Activated effector memory CD4-positive, alpha-beta T cell treated with anti-CD3 and anti-CD28 coated beads, Interleukin-2, amount 50 U/mL, for 16 hours (primary cell): ENCODE measurements around the gene PRKAR1B.

ENCODE experiments used
- DNase-seq: peaks from one replicate; pipeline ENCODE4 v3.0.0-alpha.2; 2020

The PRKAR1B gene

DNA sequence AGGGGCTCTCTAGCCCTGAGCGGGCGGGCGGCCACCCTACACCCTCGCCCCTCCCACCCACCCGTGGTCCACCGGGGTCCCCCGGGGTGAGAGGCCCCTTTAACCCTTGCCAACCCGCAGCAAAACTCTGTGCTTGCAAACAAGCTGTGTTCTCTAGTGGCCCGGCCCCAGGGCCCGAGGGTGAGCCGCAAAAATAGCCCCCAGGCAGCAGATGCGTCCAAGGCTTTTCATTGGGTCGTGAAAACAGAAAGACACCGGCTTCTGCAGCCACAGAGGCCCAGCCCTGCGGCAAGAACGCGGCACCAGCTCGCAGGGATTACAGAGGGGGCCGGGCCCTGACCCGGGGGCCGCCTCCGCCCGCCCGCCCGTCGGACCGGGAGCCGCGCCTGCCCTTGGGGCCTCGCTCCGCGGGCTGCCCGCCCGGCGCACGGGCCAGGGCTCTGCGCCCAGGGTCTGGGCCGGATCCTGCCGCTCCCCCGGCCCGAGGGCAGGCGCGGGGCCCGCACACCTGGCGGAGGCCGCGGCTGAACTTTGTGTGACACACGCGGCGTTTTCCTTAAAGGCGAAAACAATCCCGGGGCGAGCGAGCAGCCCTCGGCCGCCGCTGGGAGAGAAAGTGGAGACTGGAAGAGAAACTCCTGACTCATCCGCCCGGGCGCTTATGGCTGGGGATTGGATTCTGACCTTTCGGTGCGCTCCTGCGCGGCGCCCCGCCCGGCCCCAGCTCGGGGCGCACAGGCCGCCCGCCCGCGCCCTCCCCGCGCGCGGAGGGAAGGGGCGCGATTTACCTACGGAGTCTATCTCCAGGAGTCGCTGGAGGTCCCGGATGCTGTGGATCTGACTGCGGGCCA is 210.2 kb downstream of the PRKAR1B start:
- no peak for DNase-seq

DNA sequence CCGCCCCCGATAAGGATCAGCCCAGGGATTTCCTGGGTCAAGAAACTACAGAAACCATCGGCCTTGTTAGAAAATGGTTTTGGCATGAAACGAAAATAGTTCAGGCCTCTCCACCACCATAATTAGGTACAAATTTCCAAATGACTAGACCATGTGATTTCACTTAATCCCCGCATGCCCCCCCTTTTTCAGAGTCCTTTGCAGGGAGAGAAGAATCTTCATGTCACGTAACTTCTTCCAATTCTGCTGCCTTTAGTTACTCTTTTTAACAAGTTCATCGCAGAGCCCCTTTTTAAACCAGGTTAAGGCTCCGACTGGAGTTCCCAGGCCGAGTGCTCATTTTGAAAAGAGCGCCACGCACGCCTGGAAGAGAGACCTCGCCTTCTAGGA is 210.9 kb downstream of the PRKAR1B start:
- no peak for DNase-seq

DNA sequence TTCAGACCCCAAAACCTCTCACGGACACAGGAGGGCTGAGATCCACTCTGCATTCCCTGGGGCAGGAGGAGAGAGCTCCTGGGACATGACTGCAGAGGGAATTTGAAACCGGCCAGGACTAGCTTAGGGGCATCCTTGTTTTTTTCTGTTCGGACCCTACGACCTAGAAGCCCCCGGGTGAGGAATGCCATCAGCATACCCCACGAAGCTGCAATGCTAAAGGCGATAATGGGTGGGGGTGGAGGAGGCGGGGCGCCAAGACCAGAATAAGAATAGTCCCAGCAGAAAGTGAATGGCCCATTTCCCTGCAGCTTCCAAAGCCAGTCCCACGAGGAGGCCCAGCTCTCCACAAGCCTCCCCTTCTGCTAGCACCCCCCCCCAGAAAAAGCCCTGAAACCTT is 211.5 kb downstream of the PRKAR1B start:
- no peak for DNase-seq

DNA sequence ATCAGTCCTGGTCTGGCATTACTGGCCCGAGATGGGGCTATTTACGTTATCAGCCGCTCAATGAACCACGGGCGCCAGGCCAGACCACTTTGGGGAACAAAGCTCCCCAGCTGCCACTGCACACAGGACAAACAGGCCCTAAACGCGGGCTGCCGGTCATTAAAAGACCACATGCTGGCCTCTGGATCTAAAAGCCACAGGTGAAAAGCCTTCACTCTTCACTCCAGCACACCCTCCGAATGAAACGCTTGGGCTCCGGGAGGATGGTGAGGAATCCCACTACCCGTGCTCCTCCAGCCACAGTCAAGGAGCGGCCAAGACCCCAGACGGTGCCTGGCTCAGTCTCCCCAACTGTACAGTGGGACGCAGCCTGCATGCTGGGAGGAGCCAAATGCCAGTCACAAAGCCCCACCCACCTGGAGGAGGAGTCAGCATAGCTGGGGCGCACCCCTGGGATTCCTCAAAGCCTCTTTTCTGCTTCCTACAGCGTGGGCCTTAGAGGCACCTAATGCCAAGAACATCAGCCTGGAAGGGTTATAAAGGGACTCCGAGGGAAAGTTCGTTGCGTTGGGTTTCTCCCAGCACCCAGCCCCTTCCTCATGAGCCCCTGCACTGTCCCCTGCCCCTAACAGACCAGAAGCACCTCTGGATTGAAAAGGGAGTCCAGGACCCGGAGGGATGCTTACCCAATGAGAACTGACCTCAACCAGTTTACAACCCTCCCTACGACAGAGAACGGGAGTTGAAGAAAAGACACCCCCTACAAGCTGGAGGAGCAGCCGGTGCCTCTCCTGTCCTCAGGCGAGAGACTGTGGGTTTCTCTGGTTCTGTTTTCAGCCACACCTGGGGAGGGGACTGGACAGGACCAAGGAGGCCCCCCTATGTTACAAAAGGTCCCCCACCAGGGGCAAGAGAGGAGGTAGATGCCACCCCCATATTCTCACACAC is 212.2 kb downstream of the PRKAR1B start:
- DNase-seq = no peak

DNA sequence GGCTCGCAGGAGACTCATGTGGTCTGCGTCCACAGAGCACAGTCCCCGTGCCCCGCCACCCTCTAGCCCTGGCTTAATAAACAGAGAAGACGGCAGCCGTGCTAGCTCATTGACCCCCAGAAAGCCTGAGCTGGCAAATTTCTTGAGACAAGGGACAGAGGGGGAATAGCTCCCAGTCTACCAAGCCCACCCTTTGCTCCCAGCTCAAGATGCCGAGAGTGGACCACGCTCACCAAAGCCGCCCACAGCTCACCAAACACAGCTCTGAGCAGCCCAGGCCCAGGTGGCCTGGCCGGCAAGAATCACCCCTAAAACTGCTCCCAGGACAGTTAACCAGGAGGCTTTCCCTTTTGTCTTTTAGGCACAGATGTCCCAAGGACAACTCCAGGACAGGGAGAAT is 212.8 kb downstream of the PRKAR1B start:
- no peak for DNase-seq

DNA sequence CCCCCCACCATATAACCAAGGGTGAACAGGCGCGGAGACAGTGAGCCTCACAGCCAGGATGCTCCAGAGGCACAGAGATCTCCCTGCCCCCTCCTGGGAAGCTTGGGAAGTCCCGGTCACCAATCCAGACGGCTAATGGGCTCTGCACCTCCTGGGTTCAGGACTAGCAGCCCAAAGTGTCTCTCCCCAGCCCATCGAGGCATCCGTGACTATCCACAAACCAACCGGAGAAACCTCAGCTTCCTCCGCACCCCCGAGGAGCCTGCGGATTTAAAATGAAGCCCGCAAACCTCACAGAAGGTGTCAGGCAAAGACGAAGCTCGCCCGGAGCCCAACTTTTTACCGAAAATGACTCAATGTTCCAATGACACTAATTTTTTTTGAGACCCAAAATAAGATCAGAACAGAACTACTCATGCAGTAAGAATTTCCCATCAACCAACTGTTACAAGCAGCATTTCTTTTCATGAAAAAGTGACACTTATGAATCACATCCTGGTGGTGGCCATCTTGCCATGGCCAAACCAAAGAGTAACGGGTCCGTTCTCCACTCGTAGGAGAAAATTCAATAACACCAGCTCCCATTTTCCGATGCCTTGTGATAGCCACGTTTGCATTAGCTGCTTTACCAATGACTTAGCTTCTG is 213.4 kb downstream of the PRKAR1B start:
- no peak for DNase-seq

DNA sequence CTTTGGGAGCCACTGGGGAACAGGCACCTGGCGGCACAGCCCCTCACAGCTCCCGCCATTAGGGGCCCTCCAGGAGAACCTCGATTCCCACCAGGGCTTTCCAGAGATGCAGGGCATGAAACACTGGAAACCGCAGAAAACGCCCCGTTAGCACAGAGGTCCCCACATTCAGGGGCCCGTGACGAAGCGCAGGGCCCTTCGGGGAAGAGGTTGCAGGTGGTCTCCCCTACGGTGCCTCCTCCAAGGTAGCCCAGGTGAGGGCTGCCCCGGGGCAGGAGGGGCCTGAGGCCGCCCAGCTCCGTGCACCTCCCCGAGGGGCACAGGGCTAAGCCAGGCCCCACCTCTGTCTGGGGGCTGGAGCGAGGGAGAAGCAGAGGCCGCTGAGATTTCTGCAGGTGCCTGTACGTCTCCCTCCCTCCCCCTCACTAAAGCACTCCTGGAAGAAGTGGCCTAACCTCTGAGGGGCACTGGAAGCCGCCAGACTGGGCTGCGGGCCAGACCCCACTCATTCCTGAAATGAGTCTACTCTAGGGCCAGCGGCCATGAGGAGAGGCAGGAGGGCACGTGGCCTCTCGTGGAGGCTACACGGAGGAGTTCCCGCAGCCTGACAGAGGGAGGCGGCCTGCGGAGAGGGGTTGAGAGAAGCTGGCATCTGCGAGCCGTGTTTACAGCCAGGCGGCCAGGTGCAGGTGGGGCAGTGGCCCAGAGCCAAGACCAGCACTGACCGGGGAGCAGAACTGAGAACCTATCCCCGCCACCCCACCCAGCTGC is 214.4 kb downstream of the PRKAR1B start:
- no peak for DNase-seq

DNA sequence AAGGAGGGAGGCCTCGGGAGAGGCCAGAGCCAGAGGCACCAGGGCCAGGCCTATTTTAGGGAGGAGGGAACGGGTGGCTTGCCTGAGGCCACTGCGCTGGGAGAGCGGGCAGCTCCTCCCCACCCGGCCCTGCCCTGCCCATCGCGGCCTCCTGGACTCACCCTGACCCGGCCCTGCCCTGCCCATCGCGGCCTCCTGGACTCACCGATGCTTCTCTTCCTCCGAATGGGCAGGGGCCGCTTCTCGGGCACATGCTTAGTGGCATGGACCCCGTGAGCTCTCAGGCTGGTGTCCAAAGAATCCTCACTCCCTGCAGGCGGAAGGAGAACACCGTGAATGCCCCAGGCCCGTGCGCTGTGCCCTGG is 215.0 kb downstream of the PRKAR1B start:
- DNase-seq = no peak

DNA sequence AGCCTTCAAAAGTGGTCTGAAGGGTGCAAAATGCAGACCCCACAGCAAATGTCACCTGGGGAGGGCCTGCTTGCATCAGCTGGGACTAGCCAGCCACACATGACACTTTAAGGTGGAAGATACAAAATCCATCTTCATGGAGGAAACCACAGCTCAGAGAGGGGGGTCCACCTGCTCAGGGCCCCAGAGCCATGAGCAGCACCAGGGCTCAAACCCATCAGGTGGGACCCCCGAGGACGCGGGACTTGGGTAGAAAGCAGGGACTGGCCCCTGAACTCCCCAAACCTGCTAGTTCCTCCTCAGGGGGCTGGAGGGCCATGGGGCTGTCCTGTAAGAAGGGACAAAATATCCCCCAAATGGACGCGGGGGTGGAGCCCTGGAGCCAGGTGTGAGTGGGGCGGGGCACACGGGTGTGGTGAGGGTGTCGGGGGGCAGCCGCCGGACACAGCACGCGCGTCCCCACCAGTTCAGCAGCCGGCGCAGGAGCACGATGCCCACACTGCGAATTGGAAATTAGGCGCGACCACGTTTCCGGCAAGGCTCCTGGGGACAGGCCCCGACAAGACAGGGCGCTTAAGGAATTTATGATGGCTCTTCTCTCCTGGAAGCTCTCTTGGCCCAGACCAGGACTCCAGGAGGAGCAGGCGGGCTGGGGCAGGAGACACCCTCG is 215.5 kb downstream of the PRKAR1B start:
- no peak for DNase-seq

DNA sequence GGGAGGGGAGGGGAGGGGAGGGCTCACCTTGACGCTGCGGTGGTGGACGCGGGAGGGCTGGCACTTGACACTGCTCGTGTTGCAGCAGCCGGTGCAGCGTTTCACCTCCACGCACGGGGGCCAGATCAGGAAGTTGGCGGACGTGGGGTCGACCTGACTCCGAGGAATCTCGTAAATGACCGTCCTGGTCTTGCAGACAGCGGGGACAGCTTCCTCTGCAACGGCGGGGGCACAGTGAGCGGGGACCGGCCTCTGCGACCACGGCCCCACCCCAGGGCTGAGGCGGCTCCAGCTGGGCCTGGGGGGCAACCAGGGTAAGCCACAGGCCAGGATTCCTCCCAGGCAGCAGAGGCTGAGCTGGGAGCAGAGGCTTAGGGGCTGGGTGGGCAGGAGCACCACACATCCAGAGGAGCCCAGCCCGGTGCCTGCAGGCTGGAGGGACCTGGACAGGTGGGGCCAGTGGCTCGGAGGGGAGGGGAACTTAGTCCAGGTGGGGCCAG is 216.2 kb downstream of the PRKAR1B start:
- DNase-seq = no peak

DNA sequence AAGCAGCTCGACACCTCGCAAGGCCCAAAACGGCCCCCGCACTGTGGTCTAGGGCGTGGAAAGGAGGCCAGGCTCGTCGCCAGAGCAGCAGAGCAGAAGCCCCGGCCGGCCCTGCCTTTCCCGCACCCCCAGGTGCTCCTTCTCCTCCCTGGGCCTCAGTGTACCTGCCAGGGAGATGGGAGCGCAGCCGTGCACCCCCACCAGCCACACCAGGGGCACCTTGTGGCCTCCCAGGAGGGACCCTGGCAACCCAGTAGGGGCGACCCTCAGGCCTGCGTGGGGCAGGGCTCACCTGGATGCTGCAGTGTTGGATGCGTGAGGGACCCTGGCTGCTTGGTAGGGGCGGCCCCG is 217.0 kb downstream of the PRKAR1B start:
- DNase-seq = no peak

DNA sequence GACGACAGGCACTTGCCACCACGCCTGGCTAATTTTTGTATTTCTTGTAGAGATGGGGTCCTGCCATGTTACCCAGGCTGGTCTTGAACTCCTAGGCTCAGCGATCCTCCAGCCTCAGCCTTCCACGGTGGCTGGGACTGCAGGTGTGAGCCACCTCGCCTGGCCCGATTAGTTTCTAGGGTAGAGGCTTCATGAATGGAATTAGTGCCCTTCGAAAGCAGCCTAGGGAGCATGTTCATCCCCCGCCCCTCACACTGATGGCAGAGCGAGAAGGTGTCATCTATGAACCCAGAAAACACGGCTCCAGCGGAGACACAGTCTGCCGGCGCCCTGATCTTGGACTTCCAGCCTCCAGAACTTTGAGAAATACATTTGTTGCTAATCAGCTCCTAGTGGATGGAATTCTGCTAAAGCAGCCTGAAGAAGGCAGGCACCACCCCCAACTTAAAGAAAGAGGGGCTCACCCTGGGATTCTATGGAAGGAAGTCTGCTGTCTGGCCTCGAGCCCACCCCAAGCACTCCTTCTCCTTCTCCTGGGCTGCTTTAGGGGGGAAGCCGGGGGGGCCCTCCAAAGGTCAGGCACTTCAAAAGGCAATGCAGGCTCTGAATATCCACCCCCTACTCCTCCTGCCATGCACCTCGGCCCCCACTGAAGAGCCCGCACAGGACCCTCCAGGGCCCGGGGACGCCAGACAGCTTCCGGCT is 217.5 kb downstream of the PRKAR1B start:
- no peak for DNase-seq

DNA sequence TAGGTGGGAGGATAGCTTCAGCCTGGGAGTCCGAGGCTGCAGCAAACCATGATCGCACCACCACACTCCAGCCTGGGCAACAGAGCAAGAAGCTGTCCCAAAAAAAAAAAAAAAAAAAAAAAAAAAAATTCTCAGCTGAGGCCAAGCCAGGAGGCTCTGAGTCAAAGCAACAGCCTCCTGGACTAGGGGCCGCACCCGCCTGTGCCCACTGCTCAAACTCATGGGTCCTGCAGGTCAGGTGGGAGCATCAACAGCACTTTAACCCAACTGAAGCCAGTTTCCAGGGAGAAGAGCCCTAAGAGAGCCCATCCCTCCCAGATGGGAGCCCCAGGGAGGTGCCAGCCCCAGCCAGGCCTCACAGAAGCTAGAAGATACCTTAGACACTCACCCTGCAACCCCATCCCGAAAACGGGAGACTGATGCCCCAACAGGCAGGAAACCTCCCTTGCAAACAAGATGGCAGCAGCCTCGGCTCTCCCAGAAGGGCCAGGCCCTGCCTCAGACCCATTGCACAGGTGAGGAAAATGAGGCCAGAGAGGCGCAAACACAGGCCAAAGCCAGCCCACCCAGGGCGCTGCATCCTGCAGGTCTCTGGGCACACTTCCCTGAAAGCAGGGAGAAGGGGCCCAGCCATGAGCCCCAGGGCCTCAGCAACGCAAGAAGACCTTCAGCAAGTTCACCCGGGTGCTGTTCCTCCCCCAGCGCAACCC is 218.5 kb downstream of the PRKAR1B start:
- no peak for DNase-seq

DNA sequence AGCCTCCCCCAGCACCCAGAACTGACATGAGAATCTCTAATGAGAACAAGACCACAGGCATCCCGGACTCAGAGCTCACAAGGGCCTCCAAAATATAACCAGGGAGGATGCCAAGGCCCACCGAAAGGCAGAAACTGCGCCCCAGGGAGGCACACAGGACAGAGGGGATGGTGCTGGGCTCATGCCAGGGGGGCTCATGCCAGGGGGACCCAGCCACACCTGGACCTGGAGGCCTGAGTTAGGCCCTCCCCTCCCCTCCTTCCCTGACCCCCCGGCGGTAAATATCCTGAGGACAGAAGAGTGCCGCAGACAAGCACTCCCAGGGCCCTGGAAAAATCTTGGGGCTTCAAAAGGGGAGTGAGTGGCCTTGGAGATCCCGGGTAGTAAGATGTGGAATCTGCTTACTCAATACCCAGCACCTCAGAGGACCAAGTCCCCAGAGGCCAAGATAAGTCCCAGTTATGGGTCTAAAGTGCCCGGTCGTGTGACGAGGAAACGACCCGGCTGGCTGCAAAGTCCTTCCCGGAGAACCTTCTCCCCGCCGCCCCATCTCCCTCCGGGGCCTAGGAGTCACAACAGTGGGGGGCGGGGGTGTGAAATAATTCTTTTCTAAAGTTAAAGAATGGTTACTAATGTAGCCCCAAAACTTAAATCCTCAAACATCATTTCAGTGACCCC is 219.3 kb downstream of the PRKAR1B start:
- DNase-seq = no peak

DNA sequence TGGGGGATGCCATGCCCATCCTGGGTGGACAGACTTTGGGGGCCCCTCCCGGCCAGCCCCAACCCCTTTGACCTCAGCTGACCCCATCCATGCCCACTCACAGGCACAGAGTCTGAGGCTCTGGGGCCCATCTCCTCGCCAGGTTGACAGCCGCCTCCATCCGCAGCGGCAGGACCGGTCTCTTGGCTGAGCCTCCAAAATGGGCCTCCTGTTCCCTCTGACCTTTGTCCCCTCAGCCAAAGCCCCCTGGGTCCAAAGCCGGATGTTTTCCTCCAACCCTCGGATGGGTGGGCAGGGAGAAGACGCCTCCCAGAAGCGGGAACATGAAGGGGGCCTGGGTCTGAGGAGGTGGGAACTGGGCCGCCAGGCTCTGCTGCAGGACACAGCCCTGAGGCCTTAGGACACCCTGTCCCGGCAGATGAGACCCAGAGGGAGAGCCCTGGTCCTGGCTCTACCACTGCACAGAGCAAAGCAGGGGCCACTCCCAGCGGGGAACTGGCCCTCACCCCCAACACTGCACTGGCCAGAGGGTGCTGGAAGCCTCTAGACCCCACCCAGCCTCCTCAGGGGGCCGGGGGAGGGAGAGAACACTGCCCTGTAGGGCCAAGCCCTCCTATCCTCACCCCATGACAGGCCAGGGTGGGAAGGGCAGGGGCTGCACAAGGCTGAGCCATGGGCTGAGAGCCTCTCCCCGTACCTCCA is 220.0 kb downstream of the PRKAR1B start:
- DNase-seq = no peak

DNA sequence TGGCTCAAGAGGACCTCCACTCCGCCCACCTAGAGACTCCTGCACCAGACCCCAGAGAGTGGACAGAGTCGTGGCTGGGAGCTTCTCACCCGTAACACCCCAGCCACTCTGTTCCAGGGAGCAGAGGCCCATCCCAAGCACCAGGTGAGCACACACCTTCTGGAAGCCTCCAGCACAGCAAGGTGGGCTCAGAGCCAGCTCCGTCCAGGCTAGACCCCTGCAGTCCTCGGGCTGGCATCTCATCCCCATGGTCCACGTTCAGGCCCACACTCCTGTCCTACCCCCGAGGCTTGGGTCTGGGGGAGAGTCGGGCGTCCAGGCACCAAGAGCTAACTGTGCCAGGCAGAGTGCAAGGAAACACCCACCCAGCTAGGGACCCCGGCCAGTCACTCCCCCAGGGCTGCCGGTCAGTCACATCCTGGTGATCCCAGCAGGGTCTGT is 220.7 kb downstream of the PRKAR1B start:
- DNase-seq = no peak

DNA sequence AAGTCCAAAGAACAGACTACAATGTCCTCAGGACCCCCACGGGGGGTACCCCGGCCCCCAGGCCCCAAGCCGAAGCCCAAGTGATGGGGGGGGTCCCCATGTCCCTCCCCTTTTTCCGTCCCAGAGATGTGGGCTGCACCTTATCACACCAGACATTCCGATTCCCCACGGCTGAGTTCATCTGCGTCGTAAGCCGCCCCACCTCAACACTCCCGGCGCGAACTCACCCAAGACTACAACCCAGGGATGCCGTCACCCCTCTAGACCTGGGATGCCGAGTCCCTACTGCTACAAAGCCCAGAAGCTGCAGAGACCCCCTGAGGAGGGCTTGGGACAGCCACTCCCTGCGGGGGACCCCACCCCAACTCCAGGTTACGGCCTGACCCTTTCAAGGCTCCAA is 221.9 kb downstream of the PRKAR1B start:
- no peak for DNase-seq

DNA sequence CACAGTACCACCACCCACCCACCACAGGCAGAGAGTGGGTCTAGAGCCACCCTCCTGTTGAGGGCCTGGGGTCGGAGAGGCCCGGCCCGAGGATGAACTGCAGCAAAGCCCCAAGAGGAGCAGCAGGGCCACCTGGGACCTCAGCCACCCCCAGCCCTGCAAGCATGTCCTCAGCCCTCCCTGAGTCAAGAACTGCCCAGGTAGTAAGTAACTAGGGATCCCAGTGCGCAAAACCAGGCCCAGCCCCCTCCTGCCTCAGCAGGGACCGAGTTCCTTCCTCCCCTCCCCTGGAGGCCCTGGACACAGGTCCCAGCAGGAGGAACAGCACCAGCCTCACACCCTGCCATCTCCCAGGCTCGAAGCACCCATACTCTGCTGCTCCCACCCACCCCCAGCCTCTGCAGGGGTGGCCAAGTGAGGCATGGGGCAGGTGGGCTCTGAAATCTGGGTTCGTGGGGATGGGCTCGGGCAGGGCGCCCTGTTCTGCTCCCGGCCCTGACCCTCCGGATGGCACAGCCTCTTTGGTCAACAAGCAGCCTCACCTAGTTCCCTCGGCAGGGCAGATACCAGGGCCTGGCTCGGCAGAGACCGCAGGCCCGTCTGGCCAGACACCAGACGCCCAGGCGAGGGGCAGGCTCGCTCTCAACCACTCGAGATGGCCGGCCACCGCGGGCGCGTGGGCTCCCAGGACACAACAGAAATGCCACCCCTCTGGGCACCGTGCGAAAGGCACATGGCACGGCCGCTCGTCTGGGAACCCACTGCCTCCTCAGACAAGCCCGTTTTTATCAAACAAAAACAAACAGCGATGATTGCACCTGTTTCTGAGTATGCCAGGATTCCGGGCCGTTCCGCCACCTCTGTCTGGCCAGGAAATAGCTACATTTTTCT is 222.6 kb downstream of the PRKAR1B start:
- DNase-seq = no peak
